Activated CD4-positive, CD25-positive, alpha-beta regulatory T cell treated with anti-CD3 and anti-CD28 coated beads, Interleukin-2, amount 50 U/mL, for 16 hours (primary cell): ENCODE data around the gene NOTCH2.

Source experiments
- DNase-seq: peaks from one replicate; pipeline ENCODE4 v3.0.0-alpha.2; 2020; ENCODE audit warnings: low read depth, low spot score

Gene NOTCH2

GRCh38 chr1:119943216-119943615, 126.2 kb downstream of the NOTCH2 start:
- DNase-seq = no peak

GRCh38 chr1:119941392-119941791, 128.1 kb downstream of the NOTCH2 start:
- DNase-seq = no peak

- no peak for DNase-seq
Measured at GRCh38 chr1:119940697-119941096, 128.8 kb downstream of the NOTCH2 start.

- no peak for DNase-seq
Measured at GRCh38 chr1:119937198-119937597, 132.3 kb downstream of the NOTCH2 start.

- no peak for DNase-seq
Measured at GRCh38 chr1:119935915-119936314, 133.5 kb downstream of the NOTCH2 start.

- DNase-seq = no peak
Measured at GRCh38 chr1:119935373-119935772, 134.1 kb downstream of the NOTCH2 start.

- no peak for DNase-seq
Measured at GRCh38 chr1:119933397-119933796, 136.1 kb downstream of the NOTCH2 start.

GRCh38 chr1:119929643-119930315, 139.7 kb downstream of the NOTCH2 start:
- DNase-seq = no peak

- DNase-seq = no peak
Measured at GRCh38 chr1:119926553-119926952, 142.9 kb downstream of the NOTCH2 start.

GRCh38 chr1:119924948-119925898, 144.2 kb downstream of the NOTCH2 start:
- DNase-seq = no peak

- DNase-seq = no peak
Measured at GRCh38 chr1:119920104-119920968, 149.1 kb downstream of the NOTCH2 start.

GRCh38 chr1:119919241-119919640, 150.2 kb downstream of the NOTCH2 start:
- DNase-seq = no peak

- no peak for DNase-seq
Measured at GRCh38 chr1:119918301-119918700, 151.2 kb downstream of the NOTCH2 start.

- no peak for DNase-seq
Measured at GRCh38 chr1:119917304-119918055, 152.0 kb downstream of the NOTCH2 start.

GRCh38 chr1:119915517-119915916, 153.9 kb downstream of the NOTCH2 start:
- DNase-seq = no peak

- DNase-seq = no peak
Measured at GRCh38 chr1:119914071-119914470, 155.4 kb downstream of the NOTCH2 start.

- no peak for DNase-seq
Measured at GRCh38 chr1:119912963-119913362, 156.5 kb downstream of the NOTCH2 start.

- DNase-seq = no peak
Measured at GRCh38 chr1:119911775-119912174, 157.7 kb downstream of the NOTCH2 start.

- DNase-seq = no peak
Measured at GRCh38 chr1:119910618-119911017, 158.8 kb downstream of the NOTCH2 start.

GRCh38 chr1:119909890-119910596, 159.4 kb downstream of the NOTCH2 start:
- DNase-seq = no peak
